ENCODE measurements around the gene CIITA. TPM values are rescaled to one million over a fixed set of nuclear protein-coding genes. Genes with fewer than 3 reads are reported as not detected.

Gene CIITA
- total and polyA plus RNA-seq, 4 experiments from 2014 or later = 0.08 to 1.6 (median 1.5) TPM

GRCh38 chr16:10947211-10947787, 70.3 kb downstream of the CIITA start:
- peaks cover 40 to 74% (median 57%) of the 10 kb centered on the region in 4 donors for H3K4me1 Mint-ChIP-seq
- H3K4me3 Mint-ChIP-seq = peak overlapping the region in 3 of 8 donors; percentile 8 to 53 (median 29)
- H3K36me3 Mint-ChIP-seq = peaks cover 0 to 9% of the 10 kb centered on the region in 2 donors
- peaks cover 0 to 2% (median 0%) of the 10 kb centered on the region in 8 donors for H3K9me3 Mint-ChIP-seq
- Histone ChIP-seq H3K4me3 (ENCODE audit: low read length in 2 of 2) (no peak overlapping the region), H3K27me3 (ENCODE audit: insufficient read depth, low read length) (no peaks in the 10 kb centered on the region), H3K27ac (ENCODE audit: low read depth, low read length) (no peak overlapping the region), H3K36me3 (ENCODE audit: insufficient read depth, low read length) (no peaks in the 10 kb centered on the region), H3K4me1 (ENCODE audit: insufficient read depth, low read length) (peaks cover 58% of the 10 kb centered on the region), H3K9me3 (ENCODE audit: control insufficient read depth in 1 of 2, low read length in 2 of 2) (no peaks in the 10 kb centered on the region)
- intact Hi-C loops (cut with micrococcal nuclease) = no loop called here
- POLR2A ChIA-PET (ENCODE audit: partially characterized antibody) = no interaction called here
- H3K27ac Mint-ChIP-seq = no peak overlapping the region
- H3K27me3 Mint-ChIP-seq = no peaks in the 10 kb centered on the region
- DNase-seq = no peak
- CTCF ChIA-PET (ENCODE audit: partially characterized antibody) = interaction anchor here (9.7 kb wide), 1 partner anchor 16 kb away, joined by 120 read pairs; no protein-coding TSS in a partner anchor

GRCh38 chr16:10949424-10949970, 72.5 kb downstream of the CIITA start:
- peak; percentile 34 to 75 (median 53) for DNase-seq
- Mint-ChIP-seq H3K4me1 (peaks cover 33 to 66% (median 49%) of the 10 kb centered on the region in 4 donors), H3K36me3 (peaks cover 0 to 5% of the 10 kb centered on the region in 2 donors), H3K4me3 (peak overlapping the region in 6 of 8 donors; percentile 6 to 64 (median 52)), H3K9me3 (no peaks in the 10 kb centered on the region), H3K27ac (peak overlapping the region; percentile 32 to 95 (median 86)), H3K27me3 (no peaks in the 10 kb centered on the region)
- H3K4me1 ChIP-seq (ENCODE audit: insufficient read depth, low read length) = peaks cover 50% of the 10 kb centered on the region
- CTCF ChIA-PET (ENCODE audit: partially characterized antibody) = interaction anchor here (1.5 to 9.7 kb wide), 4 partner anchors 13 to 409 kb away, joined by 3 to 120 read pairs (median 8); partner anchors contain the start of gene SOCS1
- H3K4me3 ChIP-seq (ENCODE audit: low read length in 2 of 2) = no peak overlapping the region
- no peak overlapping the region for H3K27ac ChIP-seq (ENCODE audit: low read depth, low read length)
- POLR2A ChIA-PET (ENCODE audit: partially characterized antibody) = interaction anchor here (1.4 to 2.9 kb wide), 3 partner anchors 10 to 306 kb away, joined by 4 to 16 read pairs (median 6); partner anchors contain the start of gene SOCS1
- no peaks in the 10 kb centered on the region for H3K27me3 ChIP-seq (ENCODE audit: insufficient read depth, low read length)
- intact Hi-C loops (cut with micrococcal nuclease) = no loop called here
- H3K9me3 ChIP-seq (ENCODE audit: control insufficient read depth in 1 of 2, low read length in 2 of 2) = no peaks in the 10 kb centered on the region
- no peaks in the 10 kb centered on the region for H3K36me3 ChIP-seq (ENCODE audit: insufficient read depth, low read length)

GRCh38 chr16:10950393-10950792, 73.4 kb downstream of the CIITA start:
- H3K4me1 ChIP-seq (ENCODE audit: insufficient read depth, low read length) = peaks cover 46% of the 10 kb centered on the region
- no peaks in the 10 kb centered on the region for H3K9me3 Mint-ChIP-seq
- H3K4me3 Mint-ChIP-seq = no peak overlapping the region
- no peaks in the 10 kb centered on the region for H3K27me3 ChIP-seq (ENCODE audit: insufficient read depth, low read length)
- ChIA-PET POLR2A (ENCODE audit: partially characterized antibody) (interaction anchor here (1.4 to 2.9 kb wide), 3 partner anchors 11 to 305 kb away, joined by 4 to 16 read pairs (median 6); partner anchors contain the start of gene SOCS1), CTCF (ENCODE audit: partially characterized antibody) (interaction anchor here (1.5 to 9.7 kb wide), 3 partner anchors 13 to 408 kb away, joined by 8 to 120 read pairs (median 8); partner anchors contain the start of gene SOCS1)
- no peak overlapping the region for H3K4me3 ChIP-seq (ENCODE audit: low read length in 2 of 2)
- no peaks in the 10 kb centered on the region for H3K36me3 ChIP-seq (ENCODE audit: insufficient read depth, low read length)
- H3K9me3 ChIP-seq (ENCODE audit: control insufficient read depth in 1 of 2, low read length in 2 of 2) = no peaks in the 10 kb centered on the region
- intact Hi-C loops (cut with micrococcal nuclease) = no loop called here
- peaks cover 34 to 68% (median 50%) of the 10 kb centered on the region in 4 donors for H3K4me1 Mint-ChIP-seq
- H3K27ac Mint-ChIP-seq = peak overlapping the region in 1 of 7 donors; percentile 30
- H3K27me3 Mint-ChIP-seq = no peaks in the 10 kb centered on the region
- no peak for DNase-seq
- peaks cover 0 to 2% of the 10 kb centered on the region in 2 donors for H3K36me3 Mint-ChIP-seq
- no peak overlapping the region for H3K27ac ChIP-seq (ENCODE audit: low read depth, low read length)

- Histone ChIP-seq H3K27ac (ENCODE audit: low read depth, low read length) (no peak overlapping the region), H3K27me3 (ENCODE audit: insufficient read depth, low read length) (no peaks in the 10 kb centered on the region), H3K4me3 (ENCODE audit: low read length in 2 of 2) (no peak overlapping the region), H3K4me1 (ENCODE audit: insufficient read depth, low read length) (peaks cover 40% of the 10 kb centered on the region), H3K9me3 (ENCODE audit: control insufficient read depth in 1 of 2, low read length in 2 of 2) (no peaks in the 10 kb centered on the region), H3K36me3 (ENCODE audit: insufficient read depth, low read length) (no peaks in the 10 kb centered on the region)
- H3K9me3 Mint-ChIP-seq = no peaks in the 10 kb centered on the region
- intact Hi-C loops (cut with micrococcal nuclease) = no loop called here
- peaks cover 0 to 2% of the 10 kb centered on the region in 2 donors for H3K36me3 Mint-ChIP-seq
- H3K4me3 Mint-ChIP-seq = no peak overlapping the region
- no peaks in the 10 kb centered on the region for H3K27me3 Mint-ChIP-seq
- DNase-seq = no peak
- CTCF ChIA-PET (ENCODE audit: partially characterized antibody) = interaction anchor here (0.8 to 9.7 kb wide), 4 partner anchors 12 to 456 kb away, joined by 3 to 120 read pairs (median 3); partner anchors contain the start of gene SOCS1
- H3K27ac Mint-ChIP-seq = no peak overlapping the region
- POLR2A ChIA-PET (ENCODE audit: partially characterized antibody) = interaction anchor here (2.9 kb wide), 1 partner anchor 305 kb away, joined by 16 read pairs; the partner anchor contains the start of gene SOCS1
- H3K4me1 Mint-ChIP-seq = peaks cover 29 to 65% (median 44%) of the 10 kb centered on the region in 4 donors
Observed at GRCh38 chr16:10951026-10951425, 74.0 kb downstream of the CIITA start.

GRCh38 chr16:10954903-10955302, 77.9 kb downstream of the CIITA start:
- Mint-ChIP-seq H3K27ac (peak overlapping the region in 5 of 7 donors; percentile 3 to 77 (median 11)), H3K4me3 (no peak overlapping the region), H3K27me3 (no peaks in the 10 kb centered on the region), H3K4me1 (peaks cover 20 to 50% (median 29%) of the 10 kb centered on the region in 4 donors), H3K36me3 (peaks cover 10 to 16% of the 10 kb centered on the region in 2 donors), H3K9me3 (no peaks in the 10 kb centered on the region)
- ChIA-PET CTCF (ENCODE audit: partially characterized antibody) (interaction anchor here (0.9 to 9.7 kb wide), 13 partner anchors 8 to 441 kb away, joined by 3 to 120 read pairs (median 4); partner anchors contain the start of genes CLEC16A and SOCS1), POLR2A (ENCODE audit: partially characterized antibody) (no interaction called here)
- Histone ChIP-seq H3K36me3 (ENCODE audit: insufficient read depth, low read length) (peaks cover 16% of the 10 kb centered on the region), H3K27me3 (ENCODE audit: insufficient read depth, low read length) (no peaks in the 10 kb centered on the region), H3K4me3 (ENCODE audit: low read length in 2 of 2) (no peak overlapping the region), H3K27ac (ENCODE audit: low read depth, low read length) (no peak overlapping the region), H3K9me3 (ENCODE audit: control insufficient read depth in 1 of 2, low read length in 2 of 2) (no peaks in the 10 kb centered on the region), H3K4me1 (ENCODE audit: insufficient read depth, low read length) (peaks cover 26% of the 10 kb centered on the region)
- intact Hi-C loops (cut with micrococcal nuclease) = loop anchor here (2.0 kb wide), 1 partner anchor 760 kb away; no protein-coding TSS in a partner anchor
- no peak for DNase-seq

- Mint-ChIP-seq H3K4me3 (peak overlapping the region in 1 of 8 donors; percentile 8), H3K9me3 (no peaks in the 10 kb centered on the region), H3K4me1 (peaks cover 18 to 36% (median 28%) of the 10 kb centered on the region in 4 donors), H3K36me3 (peaks cover 22 to 33% of the 10 kb centered on the region in 2 donors), H3K27me3 (no peaks in the 10 kb centered on the region), H3K27ac (peak overlapping the region; percentile 14 to 92 (median 81))
- Histone ChIP-seq H3K4me3 (ENCODE audit: low read length in 2 of 2) (no peak overlapping the region), H3K4me1 (ENCODE audit: insufficient read depth, low read length) (peaks cover 26% of the 10 kb centered on the region), H3K27ac (ENCODE audit: low read depth, low read length) (peak overlapping the region; percentile 34), H3K27me3 (ENCODE audit: insufficient read depth, low read length) (no peaks in the 10 kb centered on the region), H3K36me3 (ENCODE audit: insufficient read depth, low read length) (peaks cover 22% of the 10 kb centered on the region), H3K9me3 (ENCODE audit: control insufficient read depth in 1 of 2, low read length in 2 of 2) (no peaks in the 10 kb centered on the region)
- intact Hi-C loops (cut with micrococcal nuclease) = no loop called here
- ChIA-PET CTCF (ENCODE audit: partially characterized antibody) (interaction anchor here (0.9 to 11.6 kb wide), 4 partner anchors 7 to 450 kb away, joined by 3 to 120 read pairs (median 4); no protein-coding TSS in a partner anchor), POLR2A (ENCODE audit: partially characterized antibody) (interaction anchor here (2.6 kb wide), 1 partner anchor 297 kb away, joined by 9 read pairs; the partner anchor contains the start of gene SOCS1)
- DNase-seq = peak in 2 of 5 donors; percentile 36 to 58
Observed at GRCh38 chr16:10957771-10958482, 80.9 kb downstream of the CIITA start.
